K562 (cell line): ENCODE measurements around the gene SEC11A. TPM values are rescaled to one million over a fixed set of nuclear protein-coding genes. Genes with fewer than 3 reads are reported as not detected.

Experiments
- ARID2 ChIP-seq: fragments of 450-650 bp; IDR thresholded peaks from 2 replicates; pipeline ENCODE4 v1.6.1; 2017; ENCODE audit warnings: antibody characterized with exemption, mild to moderate bottlenecking
- DEAF1 ChIP-seq: fragments of 450-650 bp; formaldehyde crosslinking; IDR thresholded peaks from 2 replicates; pipeline ENCODE4 v1.4.0; 2020; ENCODE audit warnings: mild to moderate bottlenecking, moderate library complexity
- FOXO4 ChIP-seq: fragments of 450-650 bp; formaldehyde crosslinking; IDR thresholded peaks from 2 replicates; pipeline ENCODE4 v1.4.0; 2020; ENCODE audit warnings: mild to moderate bottlenecking, moderate library complexity
- FUS ChIP-seq: fragments of 200-400 bp; formaldehyde crosslinking; optimal IDR thresholded peaks from 2 replicates; pipeline ENCODE3; 2017; ENCODE audit warnings: low read depth, low read length
- HIVEP1 ChIP-seq: fragments of 250-450 bp; sonication (Bioruptor Pico); IDR thresholded peaks from 2 replicates; pipeline ENCODE4 v1.4.0; 2020; ENCODE audit warnings: mild to moderate bottlenecking
- IRF1 ChIP-seq: sonication (generic); formaldehyde crosslinking; IDR thresholded peaks from 2 replicates; pipeline ENCODE4 v1.8.0; 2022; ENCODE audit warnings: missing genetic modification reagents, mild to moderate bottlenecking, borderline replicate concordance
- IRF2 ChIP-seq: sonication (generic); formaldehyde crosslinking; IDR thresholded peaks from 2 replicates; pipeline ENCODE4 v1.8.1; 2022; ENCODE audit warnings: mild to moderate bottlenecking, missing genetic modification reagents
- MLX ChIP-seq, 2 experiments: fragments of 450-650 bp in 1 of 2; sonication (generic) in 1 of 2; formaldehyde crosslinking; conservative IDR thresholded peaks; 2 replicates each; pipeline versions ENCODE4 v1.4.0 to v1.8.1; 2020 to 2022; ENCODE audit warnings: mild to moderate bottlenecking in 1 of 2, missing genetic modification reagents in 1 of 2
- POLR3G ChIP-seq: IDR thresholded peaks from 2 replicates; pipeline ENCODE4 v1.6.1; 2011; ENCODE audit not compliant: insufficient read length, insufficient replicate concordance; ENCODE audit errors: extremely low read depth
- PTTG1 ChIP-seq: fragments of 450-650 bp; IDR thresholded peaks from 2 replicates; pipeline ENCODE4 v1.6.1; 2016; ENCODE audit warnings: low read depth, mild to moderate bottlenecking, missing genetic modification characterization, missing compliant biosample characterization
- TRIM28 ChIP-seq: fragments of 450-650 bp; IDR thresholded peaks from 2 replicates; pipeline ENCODE4 v1.6.1; 2017
- U2AF1 ChIP-seq: fragments of 200-400 bp; formaldehyde crosslinking; optimal IDR thresholded peaks from 2 replicates; pipeline ENCODE3; 2017; ENCODE audit warnings: mild to moderate bottlenecking, low read depth, low read length, moderate library complexity
- USF2 ChIP-seq: sonication (generic); formaldehyde crosslinking; IDR thresholded peaks from 2 replicates; pipeline ENCODE4 v1.5.0; 2020; ENCODE audit warnings: missing genetic modification reagents
- XRCC5 ChIP-seq: fragments of 200-400 bp; formaldehyde crosslinking; IDR thresholded peaks from 2 replicates; pipeline ENCODE4 v1.6.1; 2017; ENCODE audit warnings: low read depth, mild to moderate bottlenecking, low read length
- ZC3H8 ChIP-seq: fragments of 450-650 bp; IDR thresholded peaks from 2 replicates; pipeline ENCODE4 v1.6.1; 2017
- ZNF175 ChIP-seq: fragments of 200-800 bp; sonication (Bioruptor generic); IDR thresholded peaks from 2 replicates; pipeline ENCODE4 v1.6.1; 2016; ENCODE audit warnings: low read depth, mild to moderate bottlenecking, missing genetic modification characterization, missing compliant biosample characterization
- ZNF512 ChIP-seq: IDR thresholded peaks from 2 replicates; pipeline ENCODE4 v1.6.1; 2016; ENCODE audit warnings: missing genetic modification characterization, missing compliant biosample characterization
- ZNF586 ChIP-seq: fragments of 450-650 bp; formaldehyde crosslinking; conservative IDR thresholded peaks from 2 replicates; pipeline ENCODE4 v1.4.0; 2020; ENCODE audit warnings: mild to moderate bottlenecking, moderate library complexity
- polyA plus RNA-seq, 8 experiments: library from polyadenylated mRNA; depleted of rRNA in 4 of 8; stranded (reverse) in 5 of 8; unstranded in 3 of 8; fragments of >200 nt; fragmentation: Nextera tagmentation in 2 of 8; fragmentation: Illumina TruSeq in 1 of 8; extraction: Ambion mirVana in 2 of 8; extraction: Trizol in 1 of 8; gene quantifications; 2 replicates each; pipeline versions ENCODE4 v1.2.1 to v1.2.3, GENCODE V29; 2011 to 2014; ENCODE audit warnings: inconsistent platforms in 1 of 8, missing spikeins in 1 of 8
- total RNA-seq, 7 experiments: library from RNA; depleted of rRNA in 6 of 7; stranded (reverse); fragments of >200 nt in 6 of 7; fragmentation: Illumina TruSeq in 2 of 7; extraction: Trizol in 2 of 7; gene quantifications; 2 replicates each; pipeline versions ENCODE4 v1.2.1 to v1.2.3, GENCODE V29; 2011 to 2021; ENCODE audit warnings: low replicate concordance in 1 of 7

SEC11A gene
- total and polyA plus RNA-seq, 9 of the 15 experiments (the other 6 are each of a cell fraction or from before 2014, with no cell fraction given) = 175 to 310 (median 229) TPM

- TF ChIP-seq ZNF512 (tag) (no peak), PTTG1 (no peak), U2AF1 (no peak), FOXO4 (CRISPR knock-in tag) (no peak), XRCC5 (no peak), IRF1 (no peak), FUS (no peak), USF2 (CRISPR knock-in tag) (no peak), IRF2 (CRISPR knock-in tag) (no peak), ARID2 (peak; percentile 42; the same call in 1 of the 2 replicates), DEAF1 (CRISPR knock-in tag) (no peak), MLX (CRISPR knock-in tag; conservative IDR thresholded peaks at IDR 0.05) (no peak), ZNF586 (CRISPR knock-in tag) (no peak), TRIM28 (peak; percentile 82; the same call in 1 of the 2 replicates), ZC3H8 (0 out of 2 replicates have a peak, but pooled peaks have one; percentile 36), ZNF175 (CRISPR knock-in tag) (0 out of 2 replicates have a peak, but pooled peaks have one; percentile 10), HIVEP1 (no peak), POLR3G (no peak)
Observed at GRCh38 chr15:84734794-84735479, 19.0 kb upstream of the SEC11A start (continued).
